Naive B cell (primary cell): ENCODE measurements around the gene FAM124A. TPM values are rescaled to one million over a fixed set of nuclear protein-coding genes. Genes with fewer than 3 reads are reported as not detected.

Experiments
- ATAC-seq, 2 donors: fragments of 150-1000 bp; cut with Tn5 transposase; 2 replicates each; pipeline ENCODE4 v1.10.0; 2021; ENCODE audit warnings: low read depth in 2 of 2, mild to moderate bottlenecking in 2 of 2, moderate library complexity in 2 of 2
- DNase-seq: peaks from one replicate; pipeline ENCODE4 v3.0.0; 2022
- H3K27ac Mint-ChIP-seq, 6 donors: one replicate each; pipeline ENCODE4 v1.8.0; 2020 to 2022; ENCODE audit warnings: mild to moderate bottlenecking in 6 of 6, mixed read lengths in 6 of 6, moderate library complexity in 5 of 6, inconsistent platforms in 2 of 6
- H3K27me3 Mint-ChIP-seq, 3 donors: one replicate each; pipeline ENCODE4 v1.8.0; 2021 to 2022; ENCODE audit warnings: mixed read lengths in 3 of 3, mild to moderate bottlenecking in 1 of 3
- H3K36me3 Mint-ChIP-seq, 2 donors: one replicate each; pipeline ENCODE4 v1.8.0; 2020 to 2022; ENCODE audit warnings: mixed read lengths in 2 of 2, inconsistent platforms in 1 of 2, mild to moderate bottlenecking in 1 of 2
- H3K4me1 Mint-ChIP-seq, 3 donors: one replicate each; pipeline ENCODE4 v1.8.0; 2020 to 2022; ENCODE audit warnings: mixed read lengths in 3 of 3, inconsistent platforms in 1 of 3, mild to moderate bottlenecking in 1 of 3, moderate library complexity in 1 of 3
- H3K4me3 Mint-ChIP-seq, 8 donors: one replicate each; pipeline ENCODE4 v1.8.0; 2020 to 2022; ENCODE audit warnings: mild to moderate bottlenecking in 8 of 8, mixed read lengths in 8 of 8, moderate library complexity in 8 of 8, inconsistent platforms in 2 of 8
- H3K9me3 Mint-ChIP-seq, 7 donors: one replicate each; pipeline ENCODE4 v1.8.0; 2020 to 2022; ENCODE audit warnings: mixed read lengths in 7 of 7, mild to moderate bottlenecking in 5 of 7, inconsistent platforms in 2 of 7, moderate library complexity in 1 of 7
- polyA plus RNA-seq, 6 donors: library from polyadenylated mRNA; unstranded; fragments of 300-500 nt; fragmentation: Illumina TruSeq; gene quantifications; one replicate each; pipeline ENCODE4 v1.2.3, GENCODE V29; 2021; ENCODE audit warnings: low read depth in 6 of 6

The FAM124A gene
- polyA plus RNA-seq, 6 donors from 2014 or later: 0.09 to 0.13 (median 0.09) TPM; not detected in 3

GRCh38 chr13:51322826-51323225 is 100.6 kb downstream of the FAM124A start:
- Mint-ChIP-seq H3K4me1 (peaks cover 0 to 5% (median 0%) of the 10 kb centered on the region in 3 donors), H3K36me3 (peaks cover 0 to 3% of the 10 kb centered on the region in 2 donors), H3K4me3 (no peak overlapping the region), H3K9me3 (no peaks in the 10 kb centered on the region), H3K27ac (no peak overlapping the region), H3K27me3 (no peaks in the 10 kb centered on the region)
- DNase-seq (no peak), ATAC-seq (no peak)

GRCh38 chr13:51323824-51324511 is 101.8 kb downstream of the FAM124A start:
- Mint-ChIP-seq H3K27me3 (no peaks in the 10 kb centered on the region), H3K27ac (peak overlapping the region in 1 of 6 donors; percentile 68), H3K4me3 (no peak overlapping the region), H3K36me3 (peaks cover 0 to 3% of the 10 kb centered on the region in 2 donors), H3K4me1 (peaks cover 0 to 5% (median 0%) of the 10 kb centered on the region in 3 donors), H3K9me3 (no peaks in the 10 kb centered on the region)
- no peak for DNase-seq
- no peak for ATAC-seq

GRCh38 chr13:51324714-51325420 is 102.7 kb downstream of the FAM124A start:
- ATAC-seq (peak in 1 of 2 donors; percentile 23), DNase-seq (no peak)
- Mint-ChIP-seq H3K9me3 (no peaks in the 10 kb centered on the region), H3K27me3 (no peaks in the 10 kb centered on the region), H3K36me3 (peaks cover 0 to 3% of the 10 kb centered on the region in 2 donors), H3K27ac (peak overlapping the region in 1 of 6 donors; percentile 69), H3K4me3 (no peak overlapping the region), H3K4me1 (peaks cover 0 to 5% (median 0%) of the 10 kb centered on the region in 3 donors)

GRCh38 chr13:51325837-51326236 is 103.6 kb downstream of the FAM124A start:
- DNase-seq (no peak), ATAC-seq (no peak)
- peak overlapping the region in 2 of 6 donors; percentile 0 to 3 for H3K27ac Mint-ChIP-seq
- H3K4me3 Mint-ChIP-seq: no peak overlapping the region
- no peaks in the 10 kb centered on the region for H3K9me3 Mint-ChIP-seq
- no peaks in the 10 kb centered on the region for H3K27me3 Mint-ChIP-seq
- H3K36me3 Mint-ChIP-seq: peaks cover 0 to 3% of the 10 kb centered on the region in 2 donors
- H3K4me1 Mint-ChIP-seq: peaks cover 3 to 13% (median 4%) of the 10 kb centered on the region in 3 donors

- no peak overlapping the region for H3K4me3 Mint-ChIP-seq
- no peak overlapping the region for H3K27ac Mint-ChIP-seq
- H3K36me3 Mint-ChIP-seq: peaks cover 0 to 3% of the 10 kb centered on the region in 2 donors
- no peaks in the 10 kb centered on the region for H3K27me3 Mint-ChIP-seq
- peaks cover 10 to 22% (median 13%) of the 10 kb centered on the region in 3 donors for H3K4me1 Mint-ChIP-seq
- H3K9me3 Mint-ChIP-seq: no peaks in the 10 kb centered on the region
- DNase-seq (no peak), ATAC-seq (no peak)
Measured at GRCh38 chr13:51326777-51327176, 104.6 kb downstream of the FAM124A start.

- DNase-seq: no peak
- no peak for ATAC-seq
- H3K4me3 Mint-ChIP-seq: no peak overlapping the region
- H3K36me3 Mint-ChIP-seq: peaks cover 0 to 3% of the 10 kb centered on the region in 2 donors
- H3K9me3 Mint-ChIP-seq: no peaks in the 10 kb centered on the region
- H3K27me3 Mint-ChIP-seq: no peaks in the 10 kb centered on the region
- H3K27ac Mint-ChIP-seq: no peak overlapping the region
- peaks cover 10 to 22% (median 13%) of the 10 kb centered on the region in 3 donors for H3K4me1 Mint-ChIP-seq
Measured at GRCh38 chr13:51327961-51328360, 105.8 kb downstream of the FAM124A start.

- no peak for ATAC-seq
- Mint-ChIP-seq H3K9me3 (no peaks in the 10 kb centered on the region), H3K27ac (no peak overlapping the region), H3K4me1 (peaks cover 10 to 22% (median 13%) of the 10 kb centered on the region in 3 donors), H3K4me3 (no peak overlapping the region), H3K36me3 (peaks cover 0 to 3% of the 10 kb centered on the region in 2 donors), H3K27me3 (no peaks in the 10 kb centered on the region)
- no peak for DNase-seq
Measured at GRCh38 chr13:51328488-51328887, 106.3 kb downstream of the FAM124A start.

- Mint-ChIP-seq H3K27me3 (no peaks in the 10 kb centered on the region), H3K36me3 (peaks cover 0 to 3% of the 10 kb centered on the region in 2 donors), H3K4me3 (no peak overlapping the region), H3K27ac (no peak overlapping the region), H3K4me1 (peaks cover 10 to 22% (median 13%) of the 10 kb centered on the region in 3 donors), H3K9me3 (no peaks in the 10 kb centered on the region)
- ATAC-seq: no peak
- DNase-seq: no peak
Measured at GRCh38 chr13:51329606-51330005, 107.4 kb downstream of the FAM124A start.

GRCh38 chr13:51330791-51331190 is 108.6 kb downstream of the FAM124A start:
- Mint-ChIP-seq H3K27me3 (no peaks in the 10 kb centered on the region), H3K4me1 (peaks cover 10 to 19% (median 13%) of the 10 kb centered on the region in 3 donors), H3K36me3 (peaks cover 0 to 3% of the 10 kb centered on the region in 2 donors), H3K27ac (peak overlapping the region in 1 of 6 donors; percentile 2), H3K9me3 (no peaks in the 10 kb centered on the region), H3K4me3 (peak overlapping the region in 1 of 8 donors; percentile 39)
- DNase-seq: no peak
- peak in 1 of 2 donors; percentile 58 for ATAC-seq

- no peaks in the 10 kb centered on the region for H3K36me3 Mint-ChIP-seq
- H3K27me3 Mint-ChIP-seq: no peaks in the 10 kb centered on the region
- H3K4me1 Mint-ChIP-seq: peaks cover 10 to 17% (median 13%) of the 10 kb centered on the region in 3 donors
- ATAC-seq (no peak), DNase-seq (no peak)
- peak overlapping the region in 2 of 6 donors; percentile 1 to 2 for H3K27ac Mint-ChIP-seq
- peak overlapping the region in 2 of 8 donors; percentile 32 to 48 for H3K4me3 Mint-ChIP-seq
- H3K9me3 Mint-ChIP-seq: no peaks in the 10 kb centered on the region
Measured at GRCh38 chr13:51331354-51331861, 109.2 kb downstream of the FAM124A start.

- Mint-ChIP-seq H3K4me1 (peaks cover 10 to 17% (median 13%) of the 10 kb centered on the region in 3 donors), H3K9me3 (no peaks in the 10 kb centered on the region), H3K27ac (no peak overlapping the region), H3K36me3 (no peaks in the 10 kb centered on the region), H3K27me3 (no peaks in the 10 kb centered on the region), H3K4me3 (no peak overlapping the region)
- ATAC-seq (no peak), DNase-seq (no peak)
Measured at GRCh38 chr13:51332566-51333361, 110.6 kb downstream of the FAM124A start.

- no peaks in the 10 kb centered on the region for H3K9me3 Mint-ChIP-seq
- no peak for ATAC-seq
- H3K27ac Mint-ChIP-seq: no peak overlapping the region
Measured at GRCh38 chr13:51333421-51333820, 111.2 kb downstream of the FAM124A start.

GRCh38 chr13:51333826-51334225 is 111.6 kb downstream of the FAM124A start:
- ATAC-seq: no peak
- Mint-ChIP-seq H3K36me3 (no peaks in the 10 kb centered on the region), H3K27me3 (no peaks in the 10 kb centered on the region), H3K4me1 (peaks cover 10 to 17% (median 13%) of the 10 kb centered on the region in 3 donors), H3K4me3 (no peak overlapping the region), H3K9me3 (no peaks in the 10 kb centered on the region), H3K27ac (peak overlapping the region in 1 of 6 donors; percentile 19)
- no peak for DNase-seq

More at GRCh38 chr13:51333421-51333820, 111.2 kb downstream of the FAM124A start:
- no peak for DNase-seq
- H3K27me3 Mint-ChIP-seq: no peaks in the 10 kb centered on the region
- H3K4me1 Mint-ChIP-seq: peaks cover 10 to 17% (median 13%) of the 10 kb centered on the region in 3 donors
- H3K4me3 Mint-ChIP-seq: no peak overlapping the region
- H3K36me3 Mint-ChIP-seq: no peaks in the 10 kb centered on the region
